Retinal pigment epithelial cell (primary cell): ENCODE data around the gene MYO1H.
"Not testable (repeated sequence)": the region's sequence is repeated elsewhere in the genome, so short reads cannot be mapped to it uniquely, and the experiment has no call there.

Experiments
- DNase-seq: peaks from one replicate; pipeline ENCODE4 v3.0.0-alpha.2; 2010; ENCODE audit warnings: low read depth
- H3K4me3 ChIP-seq: 2 replicates; pipeline ENCODE4 v1.5.1; 2011; ENCODE audit warnings: mild to moderate bottlenecking, low read length, control low read depth, moderate library complexity
- TF ChIP-seq, protein P1 (sequence below): conservative IDR thresholded peaks from 2 replicates; pipeline ENCODE4 v1.5.1; 2011; ENCODE audit warnings: low read depth, low read length, control low read depth, inconsistent platforms

MYO1H gene

DNA sequence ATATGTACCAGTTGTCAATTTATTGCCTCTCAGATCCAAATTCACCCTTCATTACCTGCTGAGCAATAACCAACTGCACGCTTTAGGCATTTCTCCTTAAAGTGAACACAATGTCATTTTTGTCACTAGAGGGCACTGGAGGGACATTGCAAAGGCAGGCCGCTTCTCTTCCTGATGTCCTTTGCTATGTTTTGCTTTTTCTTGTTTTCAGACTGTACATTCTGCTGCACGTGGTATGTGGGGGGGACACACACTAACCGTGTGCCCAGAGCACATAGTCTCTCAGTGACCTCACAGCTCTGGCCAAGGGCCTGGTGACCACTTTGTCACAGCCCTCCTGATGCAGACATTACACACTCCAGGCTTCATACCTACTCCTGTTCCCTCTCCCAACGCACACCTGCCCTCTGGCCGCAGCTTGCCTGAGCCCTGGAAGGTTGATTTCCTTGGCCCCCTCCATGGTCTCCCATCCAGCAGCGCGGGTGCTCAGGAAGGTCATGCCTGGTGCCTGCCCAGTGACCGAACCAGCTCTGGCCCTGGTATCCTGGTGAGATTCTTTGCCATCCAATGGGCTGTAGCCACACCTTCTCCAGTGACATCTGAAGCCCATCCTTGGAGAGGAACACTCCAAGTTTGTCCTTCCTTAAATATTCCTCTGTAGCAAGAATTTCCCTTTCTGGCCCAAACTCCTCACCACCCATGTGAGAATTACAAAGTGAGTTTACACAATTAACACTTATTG, 39.9 kb downstream of the MYO1H start:
- TF ChIP-seq, protein P1, sequence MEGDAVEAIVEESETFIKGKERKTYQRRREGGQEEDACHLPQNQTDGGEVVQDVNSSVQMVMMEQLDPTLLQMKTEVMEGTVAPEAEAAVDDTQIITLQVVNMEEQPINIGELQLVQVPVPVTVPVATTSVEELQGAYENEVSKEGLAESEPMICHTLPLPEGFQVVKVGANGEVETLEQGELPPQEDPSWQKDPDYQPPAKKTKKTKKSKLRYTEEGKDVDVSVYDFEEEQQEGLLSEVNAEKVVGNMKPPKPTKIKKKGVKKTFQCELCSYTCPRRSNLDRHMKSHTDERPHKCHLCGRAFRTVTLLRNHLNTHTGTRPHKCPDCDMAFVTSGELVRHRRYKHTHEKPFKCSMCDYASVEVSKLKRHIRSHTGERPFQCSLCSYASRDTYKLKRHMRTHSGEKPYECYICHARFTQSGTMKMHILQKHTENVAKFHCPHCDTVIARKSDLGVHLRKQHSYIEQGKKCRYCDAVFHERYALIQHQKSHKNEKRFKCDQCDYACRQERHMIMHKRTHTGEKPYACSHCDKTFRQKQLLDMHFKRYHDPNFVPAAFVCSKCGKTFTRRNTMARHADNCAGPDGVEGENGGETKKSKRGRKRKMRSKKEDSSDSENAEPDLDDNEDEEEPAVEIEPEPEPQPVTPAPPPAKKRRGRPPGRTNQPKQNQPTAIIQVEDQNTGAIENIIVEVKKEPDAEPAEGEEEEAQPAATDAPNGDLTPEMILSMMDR, result peak; percentile 52
- no peak overlapping the region for H3K4me3 ChIP-seq
- DNase-seq, result no peak

DNA sequence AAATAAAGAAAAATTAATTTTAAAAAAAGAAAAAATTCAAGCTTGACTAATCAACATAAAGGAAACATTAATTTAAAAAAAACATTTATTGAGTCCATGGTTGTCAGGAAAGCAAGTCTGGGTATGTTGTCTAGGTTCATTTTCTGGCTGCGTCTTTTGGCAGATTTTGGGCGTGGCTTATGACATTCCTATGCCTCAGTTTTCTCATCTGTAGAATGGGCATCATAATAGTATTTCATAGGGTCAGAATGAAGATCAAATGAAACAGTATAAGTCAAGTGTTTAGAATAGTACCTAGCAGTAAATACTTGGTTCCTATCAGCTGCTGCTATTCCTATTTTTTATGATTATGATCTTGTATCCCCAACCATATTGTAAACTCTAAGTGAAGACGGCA, 40.5 kb downstream of the MYO1H start:
- TF ChIP-seq, protein P1, result no peak
- H3K4me3 ChIP-seq, result no peak overlapping the region
- DNase-seq, result no peak

DNA sequence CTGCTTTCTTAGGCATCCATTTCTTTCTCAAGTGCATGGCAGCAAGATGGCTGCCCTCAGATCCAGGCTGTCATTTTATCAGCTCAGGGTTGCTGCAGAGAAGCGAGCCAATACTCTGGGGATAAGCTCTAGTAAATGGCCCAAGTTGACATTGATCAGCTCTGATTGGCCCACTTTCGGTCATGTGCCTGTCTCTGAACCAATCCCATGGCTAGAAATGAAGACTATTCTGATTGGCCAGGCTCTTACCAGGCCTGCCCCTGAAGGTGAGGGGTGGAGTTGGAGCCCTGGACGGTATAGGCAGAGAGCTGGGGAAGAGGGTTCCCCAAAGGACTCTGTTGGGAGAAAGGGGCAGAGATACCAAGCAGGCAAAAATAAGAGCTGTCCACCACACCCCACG, 41.4 kb downstream of the MYO1H start:
- no peak overlapping the region for H3K4me3 ChIP-seq
- DNase-seq, result no peak
- TF ChIP-seq, protein P1, result no peak

DNA sequence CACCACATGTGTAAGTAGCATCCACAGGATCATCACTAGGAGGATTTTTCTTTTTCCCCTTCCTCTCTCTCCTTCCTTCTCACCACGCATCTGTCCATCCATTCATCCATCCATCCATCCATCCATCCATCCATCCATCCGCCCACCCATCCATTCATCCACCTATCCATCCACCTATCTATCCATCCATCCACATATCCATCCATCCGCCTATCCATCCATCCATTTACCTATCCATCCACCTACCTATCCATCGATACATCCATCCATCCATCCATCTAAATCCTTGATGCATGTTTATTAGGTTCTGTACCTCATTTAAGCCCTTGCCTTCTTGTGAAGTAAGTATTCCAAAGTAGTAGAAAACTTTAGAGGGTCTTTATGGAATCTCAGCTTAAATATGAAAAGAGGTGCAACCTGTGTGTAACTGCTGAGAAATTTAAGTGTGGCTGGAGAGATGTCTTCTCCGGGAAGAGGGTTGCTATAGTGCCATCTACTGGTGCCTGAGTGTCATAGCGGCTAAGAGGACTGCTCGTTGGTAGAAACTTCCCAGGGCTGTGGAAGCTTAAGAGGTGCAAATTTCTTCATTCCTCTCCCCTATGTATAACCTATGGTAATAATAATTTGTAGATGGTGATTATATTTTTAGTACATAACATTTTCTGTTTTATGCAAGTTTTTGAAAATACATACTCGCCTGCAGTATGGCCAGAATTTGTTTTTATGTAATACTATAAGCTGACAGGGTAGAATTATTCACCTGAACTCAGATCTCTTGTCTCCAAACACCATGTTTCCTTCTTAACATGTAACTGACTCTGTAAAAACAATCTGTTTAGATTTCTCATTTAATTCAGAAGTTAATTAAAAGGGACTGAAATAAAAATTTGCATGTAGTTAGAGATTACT, 46.0 kb downstream of the MYO1H start:
- H3K4me3 ChIP-seq, result no peak overlapping the region
- DNase-seq, result no peak
- TF ChIP-seq, protein P1, result peak; percentile 99

DNA sequence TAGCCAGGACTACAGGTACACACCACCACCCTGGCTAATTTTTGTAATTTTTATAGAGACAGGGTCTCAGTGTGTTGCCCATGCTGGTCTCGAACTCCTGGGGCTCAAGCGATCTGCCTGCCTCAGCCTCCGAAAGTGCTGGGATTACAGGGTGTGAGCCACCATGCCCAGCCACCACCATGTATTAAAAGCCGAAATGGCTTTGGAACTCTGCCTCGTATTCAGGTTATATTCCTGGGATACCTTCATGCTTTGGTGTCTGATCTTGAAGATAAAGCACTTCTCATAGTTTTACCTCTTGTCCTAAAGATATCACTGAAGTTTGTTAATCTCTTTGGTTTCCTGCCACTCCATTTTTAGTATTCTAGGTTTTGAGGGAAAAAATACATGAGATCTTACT, 47.2 kb downstream of the MYO1H start:
- no peak overlapping the region for H3K4me3 ChIP-seq
- TF ChIP-seq, protein P1, result no peak
- DNase-seq, result no peak

DNA sequence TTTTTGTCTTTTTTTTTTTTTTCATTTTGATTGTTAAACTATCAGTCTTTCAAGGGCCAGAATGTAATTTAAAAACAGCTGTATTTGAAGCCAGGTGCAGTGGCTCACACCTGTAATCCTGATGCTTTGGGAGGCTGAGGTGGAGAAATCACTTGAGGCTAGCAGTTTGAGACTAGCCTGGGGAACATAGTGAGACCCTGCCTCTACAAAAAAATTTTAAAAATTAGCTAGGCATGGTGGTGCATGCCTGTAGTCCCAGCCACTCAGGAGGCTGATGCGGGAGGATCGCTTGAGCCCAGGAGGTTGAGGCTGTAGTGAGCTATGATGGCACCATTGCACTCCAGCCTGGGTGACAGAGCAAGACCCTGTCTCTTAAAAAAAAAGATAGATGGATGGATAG, 57.1 kb downstream of the MYO1H start:
- not testable (repeated sequence) for DNase-seq, H3K4me3 ChIP-seq

DNA sequence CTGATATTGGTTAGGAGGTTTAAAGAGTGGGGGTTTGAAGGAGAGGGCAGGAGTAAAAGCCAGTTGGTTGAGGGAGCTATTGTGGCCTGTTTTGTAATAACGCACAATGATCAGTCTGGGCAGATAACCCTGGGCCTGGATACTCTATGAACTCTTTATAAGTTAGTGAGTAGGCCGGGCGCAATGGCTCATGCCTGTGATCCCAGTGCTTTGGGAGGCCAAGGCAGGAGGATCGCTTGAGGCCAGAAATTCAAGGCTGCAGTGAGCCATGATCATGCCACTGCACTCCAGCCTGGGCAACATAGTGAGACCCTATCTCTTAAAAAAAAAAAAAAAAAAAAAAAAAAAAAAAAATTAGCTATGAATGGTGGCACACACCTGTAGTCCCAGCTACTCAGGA, 58.4 kb downstream of the MYO1H start:
- not testable (repeated sequence) for DNase-seq, H3K4me3 ChIP-seq

DNA sequence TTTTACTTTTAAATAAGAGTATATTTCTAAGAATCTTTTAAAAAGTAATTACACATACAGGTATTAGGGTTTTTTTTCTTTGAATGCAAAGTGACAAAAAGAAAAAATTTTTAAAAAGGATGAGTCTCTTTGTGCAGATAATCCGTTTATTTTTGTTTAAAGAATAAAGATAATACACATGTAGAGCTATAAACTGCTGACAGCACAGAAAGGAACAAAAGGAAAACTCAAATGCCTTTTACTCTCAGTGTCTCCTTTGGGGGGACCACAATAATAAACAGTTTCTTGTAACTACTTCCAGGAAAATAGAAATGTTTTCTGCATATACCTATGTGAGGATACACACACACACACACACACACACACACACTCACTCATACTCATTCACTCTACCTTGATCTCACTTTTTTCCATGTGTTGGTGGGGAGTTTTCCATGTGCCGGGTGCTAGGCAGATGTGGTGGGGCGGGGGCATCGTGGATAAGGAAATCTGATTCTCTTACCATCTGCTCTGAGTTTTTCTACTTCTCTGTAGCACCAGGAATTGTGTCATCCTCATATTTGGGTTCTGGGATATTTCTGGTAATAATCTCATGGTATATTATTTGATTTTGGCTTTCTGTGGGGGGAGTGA, 71.3 kb downstream of the MYO1H start:
- no peak overlapping the region for H3K4me3 ChIP-seq
- TF ChIP-seq, protein P1, result no peak
- no peak for DNase-seq
